Bronchial epithelial cell (primary cell): ENCODE data around the gene CAPN8. TPM values are rescaled to one million over a fixed set of nuclear protein-coding genes. Genes with fewer than 3 reads are reported as not detected.
A peak's percentile ranks its signal among the peaks of the same experiment; 100 is the strongest.

Source experiments
- DNase-seq: peaks from one replicate; pipeline ENCODE4 v3.0.0-alpha.2; 2010; ENCODE audit warnings: low read depth
- FAIRE-seq: peaks from 2 replicates; lab custom pipeline; 2011; peaks lifted over from hg19 to GRCh38; lab: Jason Lieb, UNC
- H3K27me3 ChIP-seq: 2 replicates; pipeline ENCODE4 v1.5.1; 2011; ENCODE audit warnings: low read length; ENCODE audit not compliant: control insufficient read depth, insufficient read depth
- H3K36me3 ChIP-seq: 2 replicates; pipeline ENCODE4 v1.5.1; 2011; ENCODE audit warnings: low read length; ENCODE audit not compliant: control insufficient read depth, insufficient read depth
- H3K4me3 ChIP-seq: 2 replicates; pipeline ENCODE4 v1.5.1; 2011; ENCODE audit warnings: mild to moderate bottlenecking, low read depth, low read length, control low read depth
- CTCF ChIP-seq: IDR thresholded peaks from 2 replicates; pipeline ENCODE4 v1.5.1; 2011; ENCODE audit warnings: mild to moderate bottlenecking, moderate library complexity, low read length, control low read depth, inconsistent platforms; ENCODE audit not compliant: insufficient read depth, severe bottlenecking
- total RNA-seq: library from RNA; depleted of rRNA; stranded (reverse); fragments of >200 nt; gene quantifications from 2 replicates; pipeline ENCODE4 v1.2.1, GENCODE V29; 2014

The CAPN8 gene
- total RNA-seq, 1 donor from 2014 or later = under 0.01 TPM

- Histone ChIP-seq H3K36me3 (no peaks in the 10 kb centered on the region), H3K4me3 (no peak overlapping the region), H3K27me3 (no peaks in the 10 kb centered on the region)
- DNase-seq (no peak), FAIRE-seq (no peak)
- TF ChIP-seq CTCF = no peak
These were observed 29.6 kb upstream of the CAPN8 start for GRCh38 chr1:223695014-223695548.

DNA sequence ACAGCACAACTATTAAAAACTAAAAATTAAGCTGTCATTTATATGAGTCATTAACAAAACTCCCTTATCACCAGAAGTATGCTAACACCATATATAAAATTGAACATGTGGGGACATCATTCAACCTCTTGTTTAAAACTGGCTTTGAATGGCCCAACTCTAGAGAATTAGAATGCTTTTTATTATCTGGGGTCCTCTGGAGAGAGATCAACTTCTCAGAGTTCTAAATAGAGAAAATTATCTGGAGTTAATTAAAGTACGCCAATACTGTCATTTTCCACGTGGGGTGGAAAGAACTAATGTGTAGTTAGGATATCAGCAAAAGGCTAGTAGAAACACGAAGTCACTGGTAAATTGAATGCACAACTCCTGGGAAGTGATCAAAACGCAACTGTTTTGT lies 25.6 kb upstream of the CAPN8 start:
- DNase-seq (no peak), FAIRE-seq (no peak)
- Histone ChIP-seq H3K27me3 (no peaks in the 10 kb centered on the region), H3K36me3 (no peaks in the 10 kb centered on the region), H3K4me3 (no peak overlapping the region)
- no peak for TF ChIP-seq CTCF

DNA sequence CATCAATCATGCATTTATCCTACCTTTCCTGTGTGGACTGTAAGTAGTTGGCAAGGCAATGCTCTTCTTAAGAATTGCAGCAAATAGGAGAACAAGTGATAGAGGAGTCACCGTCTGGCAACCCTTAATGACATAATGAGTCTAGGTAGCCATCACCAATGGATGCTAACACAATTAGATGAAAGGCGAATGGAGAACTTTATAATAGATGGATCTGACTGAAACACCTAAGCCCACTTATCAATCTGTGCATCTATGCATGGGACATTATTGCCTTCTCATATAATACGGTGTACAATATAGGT lies 18.9 kb upstream of the CAPN8 start:
- Histone ChIP-seq H3K4me3 (no peak overlapping the region), H3K36me3 (no peaks in the 10 kb centered on the region), H3K27me3 (no peaks in the 10 kb centered on the region)
- FAIRE-seq = no peak
- no peak for TF ChIP-seq CTCF
- no peak for DNase-seq

DNA sequence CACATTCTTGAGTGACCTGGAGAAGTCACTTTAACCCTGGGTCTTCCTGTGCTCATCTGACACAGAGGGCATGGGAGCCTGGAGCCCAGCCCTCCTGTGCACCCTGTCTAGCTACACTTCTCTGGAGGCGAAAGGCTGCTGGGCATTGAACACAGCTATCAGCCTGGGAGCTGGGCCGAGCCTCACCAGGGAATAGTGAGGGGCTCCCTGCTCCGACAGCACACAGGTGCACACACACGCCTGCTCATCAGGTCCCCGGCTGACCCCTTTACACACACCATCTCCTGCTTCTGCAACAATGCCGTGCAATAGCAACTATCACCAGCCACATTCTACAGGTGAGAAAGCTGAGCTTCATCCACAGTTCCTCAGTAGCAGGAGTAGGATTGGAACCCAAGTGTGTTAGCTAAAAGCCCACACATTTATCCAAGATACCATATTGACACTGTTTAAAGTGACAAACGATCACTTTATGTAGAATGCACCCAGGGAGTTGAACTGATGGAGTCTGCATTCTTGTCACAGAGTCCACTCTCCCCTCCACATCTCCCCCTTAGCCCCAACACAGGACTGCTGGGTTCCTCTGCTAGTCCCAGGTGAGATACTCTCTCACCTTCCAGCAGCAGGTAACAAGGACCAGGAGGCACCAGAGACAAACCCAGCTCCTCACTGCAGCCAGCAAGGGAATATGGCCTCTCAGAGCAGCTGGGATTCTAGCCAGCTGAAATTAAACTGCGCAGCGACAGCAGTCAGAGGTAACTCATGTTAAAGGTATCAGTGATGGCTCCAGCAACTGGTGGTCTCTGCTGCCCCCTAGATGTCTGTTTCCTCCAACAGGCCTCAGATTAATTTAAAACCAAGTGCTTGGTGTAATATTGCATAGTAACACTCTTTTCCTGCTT lies 18.3 kb upstream of the CAPN8 start:
- FAIRE-seq (no peak), DNase-seq (peak; percentile 63)
- peak; percentile 70 for TF ChIP-seq CTCF
- no peak overlapping the region for H3K4me3 ChIP-seq
- H3K27me3 ChIP-seq = no peaks in the 10 kb centered on the region
- H3K36me3 ChIP-seq = no peaks in the 10 kb centered on the region

DNA sequence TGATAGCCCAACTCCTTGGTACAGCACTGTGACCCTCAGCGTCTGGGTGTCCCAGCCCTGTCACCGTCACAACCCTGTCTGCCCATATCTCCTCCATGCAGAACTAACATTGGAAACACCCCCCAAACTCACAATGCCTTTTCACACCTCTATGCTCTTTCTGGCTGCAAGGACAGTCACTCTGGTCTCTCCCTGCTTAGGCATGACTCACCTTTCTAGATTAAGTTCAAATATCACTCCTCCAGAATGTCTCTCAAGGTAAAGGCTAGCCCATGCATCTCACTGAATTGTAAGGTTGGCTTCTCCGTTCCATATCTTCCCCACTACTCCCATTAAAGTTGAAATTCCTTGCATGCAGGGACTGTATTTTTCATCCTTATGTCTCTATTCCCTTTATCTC lies 17.0 kb upstream of the CAPN8 start:
- DNase-seq = peak; percentile 34
- Histone ChIP-seq H3K36me3 (no peaks in the 10 kb centered on the region), H3K4me3 (no peak overlapping the region), H3K27me3 (no peaks in the 10 kb centered on the region)
- no peak for FAIRE-seq
- TF ChIP-seq CTCF = no peak
